H9 (cell line): ENCODE measurements around the gene CASD1. TPM values are rescaled to one million over a fixed set of nuclear protein-coding genes. Genes with fewer than 3 reads are reported as not detected.
A peak's percentile ranks its signal among the peaks of the same experiment; 100 is the strongest.

Source experiments
- DNase-seq: peaks from one replicate; pipeline ENCODE4 v3.0.0-alpha.2; 2017
- H2AFZ ChIP-seq: one replicate; pipeline ENCODE4 v1.6.1; 2013; ENCODE audit warnings: mild to moderate bottlenecking, low read length, control low read depth, moderate library complexity
- H2AK5ac ChIP-seq: 2 replicates; pipeline ENCODE4 v1.6.1; 2013; ENCODE audit warnings: low read length, control low read depth, mixed read lengths; ENCODE audit not compliant: insufficient read length
- H2BK120ac ChIP-seq: one replicate; pipeline ENCODE4 v1.6.1; 2013; ENCODE audit warnings: low read depth, mild to moderate bottlenecking, low read length, control low read depth, inconsistent platforms; ENCODE audit not compliant: poor library complexity, severe bottlenecking
- H2BK12ac ChIP-seq: 2 replicates; pipeline ENCODE4 v1.6.1; 2013; ENCODE audit warnings: low read length, control low read depth, mixed read lengths, low read depth; ENCODE audit not compliant: insufficient read length
- H2BK15ac ChIP-seq: 2 replicates; pipeline ENCODE4 v1.6.1; 2013; ENCODE audit warnings: low read depth, low read length, control low read depth
- H2BK20ac ChIP-seq: one replicate; pipeline ENCODE4 v1.6.1; 2013; ENCODE audit warnings: low read depth, mild to moderate bottlenecking, low read length, control low read depth, inconsistent platforms; ENCODE audit not compliant: poor library complexity, severe bottlenecking
- H2BK5ac ChIP-seq: 2 replicates; pipeline ENCODE4 v1.6.1; 2013; ENCODE audit warnings: low read length, control low read depth, mixed read lengths; ENCODE audit not compliant: insufficient read length
- H3K14ac ChIP-seq: 2 replicates; pipeline ENCODE4 v1.6.1; 2013; ENCODE audit warnings: low read length, control low read depth; ENCODE audit not compliant: insufficient read depth
- H3K18ac ChIP-seq: 2 replicates; pipeline ENCODE4 v1.6.1; 2013; ENCODE audit warnings: low read depth, mild to moderate bottlenecking, mixed read lengths, low read length, control low read depth; ENCODE audit not compliant: insufficient read length
- H3K23ac ChIP-seq: 2 replicates; pipeline ENCODE4 v1.6.1; 2013; ENCODE audit warnings: low read length, control low read depth, mixed read lengths, low read depth; ENCODE audit not compliant: insufficient read length
- H3K23me2 ChIP-seq: 2 replicates; pipeline ENCODE4 v1.6.1; 2013; ENCODE audit warnings: low read depth, mild to moderate bottlenecking, mixed read lengths, low read length, control low read depth; ENCODE audit not compliant: insufficient read length, poor library complexity, severe bottlenecking
- H3K27ac ChIP-seq: 2 replicates; pipeline ENCODE4 v1.5.1; 2013; ENCODE audit warnings: low read length, control low read depth, mixed read lengths, low read depth; ENCODE audit not compliant: insufficient read length
- H3K27me3 ChIP-seq: 2 replicates; pipeline ENCODE4 v1.6.1; 2013; ENCODE audit warnings: low read length, control low read depth, inconsistent platforms; ENCODE audit not compliant: insufficient read depth
- H3K4ac ChIP-seq: 2 replicates; pipeline ENCODE4 v1.6.1; 2013; ENCODE audit warnings: low read depth, mild to moderate bottlenecking, control low read depth, inconsistent platforms, low read length, moderate library complexity
- H3K4me1 ChIP-seq: 2 replicates; pipeline ENCODE4 v1.6.1; 2013; ENCODE audit warnings: low read length, control low read depth, inconsistent platforms; ENCODE audit not compliant: insufficient read depth
- H3K4me2 ChIP-seq: 2 replicates; pipeline ENCODE4 v1.6.1; 2013; ENCODE audit warnings: low read length, control low read depth, mixed read lengths; ENCODE audit not compliant: insufficient read length, insufficient read depth
- H3K56ac ChIP-seq: 2 replicates; pipeline ENCODE4 v1.6.1; 2013; ENCODE audit warnings: low read depth, mild to moderate bottlenecking, mixed read lengths, low read length, control low read depth; ENCODE audit not compliant: insufficient read length
- H3K79me1 ChIP-seq: 2 replicates; pipeline ENCODE4 v1.6.1; 2013; ENCODE audit warnings: low read depth, mild to moderate bottlenecking, moderate library complexity, low read length, control low read depth, inconsistent platforms; ENCODE audit not compliant: insufficient read depth, poor library complexity, severe bottlenecking
- H3K79me2 ChIP-seq: 2 replicates; pipeline ENCODE4 v1.6.1; 2013; ENCODE audit warnings: low read length, control low read depth, inconsistent platforms; ENCODE audit not compliant: insufficient read depth
- H3K9ac ChIP-seq: 2 replicates; pipeline ENCODE4 v1.6.1; 2013; ENCODE audit warnings: low read length, control low read depth, mixed read lengths; ENCODE audit not compliant: insufficient read length; ENCODE audit errors: extremely low read depth
- H3K9me3 ChIP-seq: one replicate; pipeline ENCODE4 v1.6.1; 2013; ENCODE audit warnings: low read depth, low read length, inconsistent platforms; ENCODE audit not compliant: control insufficient read depth
- H3T11ph ChIP-seq: one replicate; pipeline ENCODE4 v1.6.1; 2013; ENCODE audit warnings: mild to moderate bottlenecking, low read length, control low read depth, inconsistent platforms
- H4K20me1 ChIP-seq: one replicate; pipeline ENCODE4 v1.6.1; 2013; ENCODE audit not compliant: control insufficient read depth, insufficient read length, insufficient read depth
- H4K5ac ChIP-seq: 2 replicates; pipeline ENCODE4 v1.6.1; 2013; ENCODE audit warnings: low read depth, mild to moderate bottlenecking, mixed read lengths, low read length, control low read depth; ENCODE audit not compliant: insufficient read length
- H4K8ac ChIP-seq: replicated peaks from 2 replicates; pipeline ENCODE4 v1.6.1; 2013; ENCODE audit warnings: low read length, control low read depth, mixed read lengths, low read depth; ENCODE audit not compliant: insufficient read length
- H4K91ac ChIP-seq: 2 replicates; pipeline ENCODE4 v1.6.1; 2013; ENCODE audit warnings: low read depth, mild to moderate bottlenecking, moderate library complexity, mixed read lengths, low read length, control low read depth; ENCODE audit not compliant: insufficient read length
- H3K27ac Mint-ChIP-seq, 3 experiments: 2 replicates in 2 of 3; 3 replicates in 1 of 3; pipeline ENCODE4 v1.8.0; 2020 to 2021; ENCODE audit warnings: mixed read lengths in 3 of 3, mild to moderate bottlenecking in 1 of 3, moderate library complexity in 1 of 3
- H3K27me3 Mint-ChIP-seq: 2 replicates; pipeline ENCODE4 v1.8.0; 2021; ENCODE audit warnings: low read depth, mild to moderate bottlenecking, moderate library complexity, mixed read lengths
- H3K36me3 Mint-ChIP-seq, 3 experiments: 2 replicates in 2 of 3; 3 replicates in 1 of 3; pipeline ENCODE4 v1.8.0; 2020 to 2021; ENCODE audit warnings: low read depth in 3 of 3, mixed read lengths in 3 of 3; ENCODE audit not compliant: insufficient read depth in 1 of 3
- H3K4me1 Mint-ChIP-seq, 2 experiments: 2 replicates each; pipeline ENCODE4 v1.8.0; 2020; ENCODE audit warnings: mixed read lengths in 2 of 2
- H3K4me3 Mint-ChIP-seq, 2 experiments: 2 replicates in 1 of 2; 3 replicates in 1 of 2; pipeline ENCODE4 v1.8.0; 2020 to 2021; ENCODE audit warnings: mild to moderate bottlenecking in 2 of 2, mixed read lengths in 2 of 2, moderate library complexity in 1 of 2
- H3K9me3 Mint-ChIP-seq, 2 experiments: 2 replicates in 1 of 2; 3 replicates in 1 of 2; pipeline ENCODE4 v1.8.0; 2020; ENCODE audit warnings: mild to moderate bottlenecking in 2 of 2, mixed read lengths in 2 of 2, moderate library complexity in 1 of 2
- CTCF ChIP-seq: fragments of 200-600 bp; sonication (generic); conservative IDR thresholded peaks from 3 replicates; pipeline ENCODE4 v1.8.0; 2021; ENCODE audit warnings: antibody characterized with exemption, mild to moderate bottlenecking
- total RNA-seq: library from RNA; stranded (reverse); gene quantifications from 2 replicates; pipeline ENCODE4 v1.2.1, GENCODE V29; 2021

Gene CASD1
- total RNA-seq, 1 experiment from 2014 or later: 21.6 TPM

- H3K79me2 ChIP-seq: peaks cover 6% of the 10 kb centered on the region; the same call in 1 of the 2 replicates
- peak overlapping the region; percentile 79 to 88 for H3K4me3 Mint-ChIP-seq
- no peak for TF ChIP-seq CTCF
- H2BK120ac ChIP-seq: no peak overlapping the region
- no peak overlapping the region for H3K27ac ChIP-seq
- no peaks in the 10 kb centered on the region for H3K9me3 ChIP-seq
- H3K4me1 ChIP-seq: peaks cover 3% of the 10 kb centered on the region; the same call in 1 of the 2 replicates
- no peak overlapping the region for H2BK12ac ChIP-seq
- H3K27me3 Mint-ChIP-seq: no peaks in the 10 kb centered on the region
- no peak overlapping the region for H3K23ac ChIP-seq
- H4K91ac ChIP-seq: no peak overlapping the region
- H3K27ac Mint-ChIP-seq: no peak overlapping the region; a peak in 1 of 7 replicates
- H3K18ac ChIP-seq: no peak overlapping the region
- no peak overlapping the region for H3K9ac ChIP-seq
- no peaks in the 10 kb centered on the region; a peak in 1 of 7 replicates for H3K36me3 Mint-ChIP-seq
- H3K14ac ChIP-seq: no peak overlapping the region
- H3K4ac ChIP-seq: no peak overlapping the region
- H2AK5ac ChIP-seq: no peak overlapping the region
- H4K8ac ChIP-seq: no peak overlapping the region
- no peak overlapping the region for H2BK15ac ChIP-seq
- no peak overlapping the region for H2AFZ ChIP-seq
- no peak overlapping the region for H4K5ac ChIP-seq
- DNase-seq: no peak
- no peak overlapping the region for H3K56ac ChIP-seq
- H2BK20ac ChIP-seq: no peak overlapping the region
- H3K27me3 ChIP-seq: no peaks in the 10 kb centered on the region
- H3K4me2 ChIP-seq: no peak overlapping the region
- H2BK5ac ChIP-seq: no peak overlapping the region
- no peaks in the 10 kb centered on the region for H3K79me1 ChIP-seq
- peaks cover 50 to 57% of the 10 kb centered on the region in 2 experiments for H3K4me1 Mint-ChIP-seq
- peaks cover 3% of the 10 kb centered on the region for H3K23me2 ChIP-seq
- H3K9me3 Mint-ChIP-seq: no peaks in the 10 kb centered on the region
- H3T11ph ChIP-seq: no peak overlapping the region
- H4K20me1 ChIP-seq: no peaks in the 10 kb centered on the region
Measured at GRCh38 chr7:94511718-94512117, 2.1 kb downstream of the CASD1 start.
